ENCODE results near the gene SOCS1.

DNA sequence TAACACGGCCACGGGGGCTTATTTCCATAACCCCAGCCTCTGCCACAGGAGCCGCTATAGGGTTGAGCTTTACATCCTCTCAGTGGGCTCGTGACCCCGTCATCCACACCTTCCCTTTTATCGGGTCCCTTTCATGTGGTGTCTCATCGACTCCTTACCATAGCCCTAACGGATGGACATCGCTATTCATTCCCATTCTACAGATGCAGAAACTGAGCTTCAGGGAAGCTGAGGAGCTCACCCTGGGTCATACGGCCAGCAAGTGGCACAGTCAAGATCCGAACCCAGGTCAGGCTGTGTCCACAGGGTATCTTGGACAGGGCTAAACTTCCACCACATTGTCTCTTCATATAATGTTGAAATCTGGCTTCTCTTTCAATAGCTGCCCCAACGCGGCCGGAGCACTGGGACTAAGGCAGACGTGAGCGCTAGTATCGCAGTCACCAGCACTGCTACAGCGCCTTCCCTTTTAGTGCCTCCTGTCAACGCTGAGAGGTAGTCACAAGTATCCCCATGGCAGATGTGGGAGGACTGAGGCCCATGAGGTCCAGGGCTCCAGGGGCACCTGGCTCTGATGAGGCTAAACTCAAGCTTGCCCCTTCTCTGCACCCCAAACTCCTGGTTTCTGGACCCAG is 50.8 kb downstream of the SOCS1 start:
- TF ChIP-seq CTCF (IDR thresholded peaks at IDR 0.05; ENCODE audit: low read depth, low read length, poor library complexity, severe bottlenecking) (no peak), EZH2phosphoT487 (IDR thresholded peaks at IDR 0.05; ENCODE audit: borderline replicate concordance, low read length) (no peak)
